ENCODE measurements around the gene FNIP2.

FNIP2 gene

GRCh38 chr4:158849681-158850080 lies 80.9 kb downstream of the FNIP2 start:
- Histone ChIP-seq H3K4me1 (ENCODE audit: insufficient read depth, low read length) (no peaks in the 10 kb centered on the region), H2AFZ (ENCODE audit: low read depth, low read length) (no peak overlapping the region), H3K36me3 (ENCODE audit: insufficient read depth, low read length) (peaks cover 24% of the 10 kb centered on the region), H3K9me3 (ENCODE audit: low read length) (no peaks in the 10 kb centered on the region), H3K27me3 (ENCODE audit: insufficient read depth, low read length) (no peaks in the 10 kb centered on the region), H3K4me3 (ENCODE audit: low read length) (no peak overlapping the region)

- Histone ChIP-seq H3K27me3 (ENCODE audit: insufficient read depth, low read length) (no peaks in the 10 kb centered on the region), H2AFZ (ENCODE audit: low read depth, low read length) (no peak overlapping the region), H3K4me1 (ENCODE audit: insufficient read depth, low read length) (no peaks in the 10 kb centered on the region), H3K4me3 (ENCODE audit: low read length) (no peak overlapping the region), H3K9me3 (ENCODE audit: low read length) (no peaks in the 10 kb centered on the region), H3K36me3 (ENCODE audit: insufficient read depth, low read length) (peaks cover 24% of the 10 kb centered on the region)
Observed at GRCh38 chr4:158850371-158850770, 81.5 kb downstream of the FNIP2 start.

- Histone ChIP-seq H3K4me1 (ENCODE audit: insufficient read depth, low read length) (no peaks in the 10 kb centered on the region), H3K9me3 (ENCODE audit: low read length) (no peaks in the 10 kb centered on the region), H2AFZ (ENCODE audit: low read depth, low read length) (no peak overlapping the region), H3K27me3 (ENCODE audit: insufficient read depth, low read length) (no peaks in the 10 kb centered on the region), H3K36me3 (ENCODE audit: insufficient read depth, low read length) (peaks cover 24% of the 10 kb centered on the region), H3K4me3 (ENCODE audit: low read length) (no peak overlapping the region)
Observed at GRCh38 chr4:158850800-158851644, 82.2 kb downstream of the FNIP2 start.

- Histone ChIP-seq H3K36me3 (ENCODE audit: insufficient read depth, low read length) (peaks cover 13% of the 10 kb centered on the region), H3K4me3 (ENCODE audit: low read length) (no peak overlapping the region), H3K4me1 (ENCODE audit: insufficient read depth, low read length) (no peaks in the 10 kb centered on the region), H3K9me3 (ENCODE audit: low read length) (peaks cover 3% of the 10 kb centered on the region), H3K27me3 (ENCODE audit: insufficient read depth, low read length) (no peaks in the 10 kb centered on the region), H2AFZ (ENCODE audit: low read depth, low read length) (no peak overlapping the region)
Observed at GRCh38 chr4:158854236-158854635, 85.4 kb downstream of the FNIP2 start.

GRCh38 chr4:158856852-158857251 lies 88.0 kb downstream of the FNIP2 start:
- H2AFZ ChIP-seq (ENCODE audit: low read depth, low read length) = no peak overlapping the region
- H3K9me3 ChIP-seq (ENCODE audit: low read length) = peaks cover 3% of the 10 kb centered on the region
- H3K27me3 ChIP-seq (ENCODE audit: insufficient read depth, low read length) = no peaks in the 10 kb centered on the region
- H3K36me3 ChIP-seq (ENCODE audit: insufficient read depth, low read length) = peaks cover 29% of the 10 kb centered on the region
- H3K4me1 ChIP-seq (ENCODE audit: insufficient read depth, low read length) = no peaks in the 10 kb centered on the region
- no peak overlapping the region for H3K4me3 ChIP-seq (ENCODE audit: low read length)

- H3K9me3 ChIP-seq (ENCODE audit: low read length) = peaks cover 3% of the 10 kb centered on the region
Observed at GRCh38 chr4:158857951-158858350, 89.1 kb downstream of the FNIP2 start.

GRCh38 chr4:158858410-158859199 lies 89.8 kb downstream of the FNIP2 start:
- peaks cover 44% of the 10 kb centered on the region for H3K36me3 ChIP-seq (ENCODE audit: insufficient read depth, low read length)
- no peak overlapping the region for H3K4me3 ChIP-seq (ENCODE audit: low read length)
- peaks cover 3% of the 10 kb centered on the region for H3K9me3 ChIP-seq (ENCODE audit: low read length)
- H3K4me1 ChIP-seq (ENCODE audit: insufficient read depth, low read length) = no peaks in the 10 kb centered on the region
- no peaks in the 10 kb centered on the region for H3K27me3 ChIP-seq (ENCODE audit: insufficient read depth, low read length)
- no peak overlapping the region for H2AFZ ChIP-seq (ENCODE audit: low read depth, low read length)

More at GRCh38 chr4:158857951-158858350, 89.1 kb downstream of the FNIP2 start:
- H3K4me1 ChIP-seq (ENCODE audit: insufficient read depth, low read length) = no peaks in the 10 kb centered on the region
- H3K27me3 ChIP-seq (ENCODE audit: insufficient read depth, low read length) = no peaks in the 10 kb centered on the region
- no peak overlapping the region for H3K4me3 ChIP-seq (ENCODE audit: low read length)
- H2AFZ ChIP-seq (ENCODE audit: low read depth, low read length) = no peak overlapping the region
- peaks cover 40% of the 10 kb centered on the region for H3K36me3 ChIP-seq (ENCODE audit: insufficient read depth, low read length)

- no peak overlapping the region for H3K4me3 ChIP-seq (ENCODE audit: low read length)
- H3K36me3 ChIP-seq (ENCODE audit: insufficient read depth, low read length) = peaks cover 38% of the 10 kb centered on the region
- H3K9me3 ChIP-seq (ENCODE audit: low read length) = peaks cover 3% of the 10 kb centered on the region
- no peaks in the 10 kb centered on the region for H3K4me1 ChIP-seq (ENCODE audit: insufficient read depth, low read length)
- H3K27me3 ChIP-seq (ENCODE audit: insufficient read depth, low read length) = no peaks in the 10 kb centered on the region
- H2AFZ ChIP-seq (ENCODE audit: low read depth, low read length) = no peak overlapping the region
Observed at GRCh38 chr4:158859661-158860060, 90.8 kb downstream of the FNIP2 start.

GRCh38 chr4:158860856-158861255 lies 92.0 kb downstream of the FNIP2 start:
- Histone ChIP-seq H3K4me1 (ENCODE audit: insufficient read depth, low read length) (no peaks in the 10 kb centered on the region), H3K4me3 (ENCODE audit: low read length) (no peak overlapping the region), H3K9me3 (ENCODE audit: low read length) (peaks cover 3% of the 10 kb centered on the region), H3K36me3 (ENCODE audit: insufficient read depth, low read length) (peaks cover 40% of the 10 kb centered on the region), H3K27me3 (ENCODE audit: insufficient read depth, low read length) (no peaks in the 10 kb centered on the region), H2AFZ (ENCODE audit: low read depth, low read length) (no peak overlapping the region)

GRCh38 chr4:158861281-158861680 lies 92.5 kb downstream of the FNIP2 start:
- H3K36me3 ChIP-seq (ENCODE audit: insufficient read depth, low read length) = peaks cover 41% of the 10 kb centered on the region
- H3K9me3 ChIP-seq (ENCODE audit: low read length) = peaks cover 3% of the 10 kb centered on the region
- no peaks in the 10 kb centered on the region for H3K4me1 ChIP-seq (ENCODE audit: insufficient read depth, low read length)
- H3K4me3 ChIP-seq (ENCODE audit: low read length) = no peak overlapping the region
- no peaks in the 10 kb centered on the region for H3K27me3 ChIP-seq (ENCODE audit: insufficient read depth, low read length)
- H2AFZ ChIP-seq (ENCODE audit: low read depth, low read length) = no peak overlapping the region

- Histone ChIP-seq H3K4me1 (ENCODE audit: insufficient read depth, low read length) (no peaks in the 10 kb centered on the region), H2AFZ (ENCODE audit: low read depth, low read length) (no peak overlapping the region), H3K4me3 (ENCODE audit: low read length) (no peak overlapping the region), H3K27me3 (ENCODE audit: insufficient read depth, low read length) (no peaks in the 10 kb centered on the region), H3K36me3 (ENCODE audit: insufficient read depth, low read length) (peaks cover 41% of the 10 kb centered on the region), H3K9me3 (ENCODE audit: low read length) (no peaks in the 10 kb centered on the region)
Observed at GRCh38 chr4:158861766-158862165, 92.9 kb downstream of the FNIP2 start.

- peaks cover 51% of the 10 kb centered on the region for H3K36me3 ChIP-seq (ENCODE audit: insufficient read depth, low read length)
- no peaks in the 10 kb centered on the region for H3K27me3 ChIP-seq (ENCODE audit: insufficient read depth, low read length)
- no peaks in the 10 kb centered on the region for H3K9me3 ChIP-seq (ENCODE audit: low read length)
- no peaks in the 10 kb centered on the region for H3K4me1 ChIP-seq (ENCODE audit: insufficient read depth, low read length)
- H2AFZ ChIP-seq (ENCODE audit: low read depth, low read length) = no peak overlapping the region
- no peak overlapping the region for H3K4me3 ChIP-seq (ENCODE audit: low read length)
Observed at GRCh38 chr4:158863296-158863695, 94.5 kb downstream of the FNIP2 start.

GRCh38 chr4:158865520-158866177 lies 96.8 kb downstream of the FNIP2 start:
- Histone ChIP-seq H3K27me3 (ENCODE audit: insufficient read depth, low read length) (no peaks in the 10 kb centered on the region), H3K36me3 (ENCODE audit: insufficient read depth, low read length) (peaks cover 47% of the 10 kb centered on the region), H2AFZ (ENCODE audit: low read depth, low read length) (no peak overlapping the region), H3K9me3 (ENCODE audit: low read length) (no peaks in the 10 kb centered on the region), H3K4me3 (ENCODE audit: low read length) (no peak overlapping the region), H3K4me1 (ENCODE audit: insufficient read depth, low read length) (peaks cover 13% of the 10 kb centered on the region)

All from neuron (in vitro differentiated cells).